Stomach (tissue), 4 donors: Measurements from ENCODE around the gene KIF18B.
A peak's percentile ranks its signal among the peaks of the same experiment; 100 is the strongest.

Experiments used
- EP300 ChIP-seq: sonication (generic); formaldehyde crosslinking; IDR thresholded peaks from one replicate; pipeline ENCODE4 v1.6.1; 2017; ENCODE audit warnings: antibody characterized with exemption
- POLR2A ChIP-seq, 4 donors: fragments of 450-650 bp; IDR thresholded peaks; one replicate each; pipeline ENCODE4 v1.6.1; 2016; ENCODE audit warnings: antibody characterized with exemption in 4 of 4, control low read depth in 2 of 4, mild to moderate bottlenecking in 1 of 4, moderate library complexity in 1 of 4
- POLR2AphosphoS5 ChIP-seq, 3 donors: sonication (generic); formaldehyde crosslinking; IDR thresholded peaks; one replicate each; pipeline ENCODE4 v1.6.1; 2016; ENCODE audit warnings: antibody characterized with exemption in 3 of 3
- TF ChIP-seq, protein P1 (sequence below), 7 experiments: fragments of 450-650 bp in 4 of 7; fragments of 200-600 bp in 3 of 7; sonication (generic) in 3 of 7; IDR thresholded peaks; one replicate each; pipeline ENCODE4 v1.5.1; 2016 to 2019; ENCODE audit warnings: antibody characterized with exemption in 7 of 7, control low read depth in 2 of 7, mild to moderate bottlenecking in 1 of 7

DNA sequence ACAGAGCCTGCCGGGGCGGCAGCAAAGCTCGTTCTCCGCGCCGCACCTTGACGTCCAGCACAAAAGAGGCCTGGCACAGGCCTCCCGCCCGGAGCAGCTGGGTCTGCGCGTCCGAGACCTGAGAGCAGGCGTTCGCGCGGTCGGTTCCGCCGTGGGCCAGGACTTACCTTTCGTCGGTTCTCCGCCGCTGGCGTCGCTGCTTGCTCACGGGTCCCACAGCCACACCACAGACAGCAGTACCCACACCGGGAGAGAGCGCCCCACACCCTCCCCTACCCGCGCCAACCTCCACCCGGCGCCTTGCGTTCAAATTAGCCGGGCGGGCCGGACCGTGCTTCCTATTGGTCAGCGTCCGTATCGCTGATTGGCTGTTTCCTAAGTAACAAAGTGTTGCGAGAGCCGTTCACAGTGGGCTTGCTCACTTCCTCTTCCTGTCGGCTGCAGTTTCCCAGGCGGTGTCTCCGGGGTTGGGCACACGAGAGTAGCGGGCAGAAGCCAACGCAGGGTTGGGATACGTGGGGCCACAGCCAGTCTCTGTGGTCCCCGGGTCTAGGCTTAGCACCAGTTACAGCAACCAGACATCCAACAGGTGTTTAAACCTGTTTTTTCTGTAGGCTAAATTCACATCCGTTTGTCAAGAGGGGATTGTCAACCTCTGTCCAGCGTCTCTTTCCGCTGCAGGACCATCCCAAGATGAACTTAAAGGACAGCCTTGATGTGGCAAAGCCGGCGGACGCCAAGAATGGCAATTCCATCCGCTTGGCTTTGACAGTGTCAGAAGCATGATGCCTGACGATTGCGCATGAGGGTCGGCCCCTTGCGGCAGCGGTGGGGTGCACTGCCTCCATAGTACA, at the start of gene KIF18B:
- TF ChIP-seq, protein P1, sequence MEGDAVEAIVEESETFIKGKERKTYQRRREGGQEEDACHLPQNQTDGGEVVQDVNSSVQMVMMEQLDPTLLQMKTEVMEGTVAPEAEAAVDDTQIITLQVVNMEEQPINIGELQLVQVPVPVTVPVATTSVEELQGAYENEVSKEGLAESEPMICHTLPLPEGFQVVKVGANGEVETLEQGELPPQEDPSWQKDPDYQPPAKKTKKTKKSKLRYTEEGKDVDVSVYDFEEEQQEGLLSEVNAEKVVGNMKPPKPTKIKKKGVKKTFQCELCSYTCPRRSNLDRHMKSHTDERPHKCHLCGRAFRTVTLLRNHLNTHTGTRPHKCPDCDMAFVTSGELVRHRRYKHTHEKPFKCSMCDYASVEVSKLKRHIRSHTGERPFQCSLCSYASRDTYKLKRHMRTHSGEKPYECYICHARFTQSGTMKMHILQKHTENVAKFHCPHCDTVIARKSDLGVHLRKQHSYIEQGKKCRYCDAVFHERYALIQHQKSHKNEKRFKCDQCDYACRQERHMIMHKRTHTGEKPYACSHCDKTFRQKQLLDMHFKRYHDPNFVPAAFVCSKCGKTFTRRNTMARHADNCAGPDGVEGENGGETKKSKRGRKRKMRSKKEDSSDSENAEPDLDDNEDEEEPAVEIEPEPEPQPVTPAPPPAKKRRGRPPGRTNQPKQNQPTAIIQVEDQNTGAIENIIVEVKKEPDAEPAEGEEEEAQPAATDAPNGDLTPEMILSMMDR (IDR thresholded peaks at IDR 0.05): peak in 1 of 7 experiments; percentile 4
- TF ChIP-seq EP300 (no peak), POLR2AphosphoS5 (IDR thresholded peaks at IDR 0.05) (peak; percentile 51 to 93 (median 82)), POLR2A (IDR thresholded peaks at IDR 0.05) (no peak)
